Measurements from ENCODE around the gene CCDC150.
A peak's percentile ranks its signal among the peaks of the same experiment; 100 is the strongest.

Gene CCDC150

GRCh38 chr2:196750977-196751631 is 111.6 kb downstream of the CCDC150 start:
- Histone ChIP-seq H3K27me3 (no peaks in the 10 kb centered on the region), H3K4me3 (ENCODE audit: low read depth in 1 of 2, low read length in 1 of 2) (no peak overlapping the region), H3K27ac (no peak overlapping the region), H3K9me3 (no peaks in the 10 kb centered on the region), H3K36me3 (no peaks in the 10 kb centered on the region), H3K4me1 (ENCODE audit: control insufficient read depth in 1 of 2, insufficient read depth in 1 of 2, low read depth in 1 of 2, low read length in 1 of 2) (no peaks in the 10 kb centered on the region)
- TF ChIP-seq CTCF (IDR thresholded peaks at IDR 0.05) = peak; percentile 48

DNA sequence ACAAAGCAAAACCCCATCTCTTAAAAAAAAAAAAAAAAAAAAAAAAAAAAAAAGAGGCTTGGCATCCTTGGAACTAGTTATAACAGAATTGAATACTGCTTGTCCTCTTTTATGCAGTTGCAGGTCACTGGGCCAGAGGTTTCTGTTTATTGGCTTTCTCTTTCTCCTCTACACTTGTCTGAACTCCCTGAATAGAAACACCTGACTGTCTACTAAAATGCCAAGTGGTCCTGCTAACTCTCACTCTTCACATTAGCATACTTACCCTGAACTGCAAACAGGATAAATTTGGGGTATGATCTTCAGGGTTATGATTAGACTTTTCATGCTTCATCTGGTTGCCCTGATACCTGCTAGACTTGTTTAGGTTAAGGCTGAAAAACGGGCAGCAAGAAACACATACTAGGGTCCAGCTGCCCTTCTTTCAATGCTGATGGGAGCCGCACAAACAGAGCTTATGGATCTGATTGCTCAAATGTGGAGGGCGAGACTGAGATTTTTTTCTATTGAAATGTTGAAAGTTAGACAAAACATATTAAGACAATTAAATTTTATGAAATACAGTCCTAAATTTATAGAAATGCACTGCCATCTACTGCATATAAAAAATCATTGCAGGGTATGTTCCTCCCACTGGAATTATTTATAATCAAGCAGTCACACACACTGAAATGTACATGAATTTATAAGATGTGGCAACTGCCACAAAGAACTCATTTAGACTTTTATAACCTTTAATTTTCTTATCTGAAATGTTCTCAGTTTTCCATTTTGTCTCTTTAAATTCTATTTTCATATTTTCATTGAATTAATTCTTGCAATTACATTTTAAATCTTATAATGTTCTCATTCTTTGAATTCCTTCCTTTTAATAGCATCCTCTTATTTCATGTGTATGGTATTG is 119.2 kb downstream of the CCDC150 start:
- TF ChIP-seq CTCF (IDR thresholded peaks at IDR 0.05) = no peak
- H3K36me3 ChIP-seq = peaks cover 16% of the 10 kb centered on the region
- no peaks in the 10 kb centered on the region for H3K4me1 ChIP-seq (ENCODE audit: control insufficient read depth in 1 of 2, insufficient read depth in 1 of 2, low read depth in 1 of 2, low read length in 1 of 2)
- no peak overlapping the region for H3K4me3 ChIP-seq (ENCODE audit: low read depth in 1 of 2, low read length in 1 of 2)
- H3K27me3 ChIP-seq = no peaks in the 10 kb centered on the region
- no peak overlapping the region for H3K27ac ChIP-seq
- no peaks in the 10 kb centered on the region for H3K9me3 ChIP-seq

DNA sequence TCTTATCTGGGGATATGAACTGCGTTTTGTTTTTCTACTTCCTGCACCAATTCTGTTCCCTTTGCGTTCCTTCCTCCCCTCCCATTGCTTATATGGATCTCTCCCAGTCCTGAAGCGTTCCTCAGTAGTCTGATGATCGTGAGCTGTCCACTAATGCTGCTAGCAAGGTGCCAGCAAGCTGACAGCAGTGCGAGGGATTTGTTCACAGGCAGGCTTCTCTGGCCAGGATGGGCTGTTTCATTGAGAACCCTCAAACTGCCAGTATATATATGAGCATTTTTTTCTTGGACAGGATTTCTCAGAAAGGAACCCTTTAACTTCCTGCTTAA is 119.8 kb downstream of the CCDC150 start:
- no peaks in the 10 kb centered on the region for H3K4me1 ChIP-seq (ENCODE audit: control insufficient read depth in 1 of 2, insufficient read depth in 1 of 2, low read depth in 1 of 2, low read length in 1 of 2)

GRCh38 chr2:196767101-196767500 is 127.6 kb downstream of the CCDC150 start:
- Histone ChIP-seq H3K4me3 (ENCODE audit: low read depth in 1 of 2, low read length in 1 of 2) (no peak overlapping the region), H3K36me3 (peaks cover 88% of the 10 kb centered on the region), H3K9me3 (no peaks in the 10 kb centered on the region), H3K27ac (no peak overlapping the region), H3K27me3 (no peaks in the 10 kb centered on the region), H3K4me1 (ENCODE audit: control insufficient read depth in 1 of 2, insufficient read depth in 1 of 2, low read depth in 1 of 2, low read length in 1 of 2) (no peaks in the 10 kb centered on the region)
- TF ChIP-seq CTCF (IDR thresholded peaks at IDR 0.05) = no peak

More for the DNA sequence above, 119.8 kb downstream of the CCDC150 start:
- H3K27ac ChIP-seq = no peak overlapping the region
- TF ChIP-seq CTCF (IDR thresholded peaks at IDR 0.05) = no peak
- H3K9me3 ChIP-seq = no peaks in the 10 kb centered on the region
- no peak overlapping the region for H3K4me3 ChIP-seq (ENCODE audit: low read depth in 1 of 2, low read length in 1 of 2)
- H3K36me3 ChIP-seq = peaks cover 22% of the 10 kb centered on the region
- H3K27me3 ChIP-seq = no peaks in the 10 kb centered on the region

All from neutrophil (primary cell).